CD4-positive, alpha-beta T cell treated with Interleukin-12 subunit alpha and Interleukin-12 subunit beta, for 1 hour (primary cell): ENCODE measurements around the gene SLC25A48.
"Not testable (repeated sequence)": the region's sequence is repeated elsewhere in the genome, so short reads cannot be mapped to it uniquely, and the experiment has no call there.

Experiments
- DNase-seq: peaks from one replicate; pipeline ENCODE4 v3.0.0-alpha.2; 2020

Gene SLC25A48

DNA sequence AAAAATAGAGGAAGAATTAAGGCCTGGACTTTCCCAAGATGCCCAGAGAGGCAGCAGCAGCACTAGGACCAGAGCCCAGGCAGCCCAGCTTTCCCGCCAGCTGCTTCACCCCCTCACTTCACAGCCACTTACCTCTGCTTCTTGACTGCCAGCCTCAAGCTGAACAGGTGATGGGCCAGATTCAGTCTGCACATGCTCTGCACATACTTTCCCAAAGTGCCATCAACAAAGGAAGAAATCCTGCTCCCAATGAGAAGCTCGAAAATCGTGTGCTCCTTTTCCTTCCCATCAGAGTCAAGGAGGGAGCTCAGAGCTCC lies 4.1 kb upstream of the SLC25A48 start:
- no peak for DNase-seq

DNA sequence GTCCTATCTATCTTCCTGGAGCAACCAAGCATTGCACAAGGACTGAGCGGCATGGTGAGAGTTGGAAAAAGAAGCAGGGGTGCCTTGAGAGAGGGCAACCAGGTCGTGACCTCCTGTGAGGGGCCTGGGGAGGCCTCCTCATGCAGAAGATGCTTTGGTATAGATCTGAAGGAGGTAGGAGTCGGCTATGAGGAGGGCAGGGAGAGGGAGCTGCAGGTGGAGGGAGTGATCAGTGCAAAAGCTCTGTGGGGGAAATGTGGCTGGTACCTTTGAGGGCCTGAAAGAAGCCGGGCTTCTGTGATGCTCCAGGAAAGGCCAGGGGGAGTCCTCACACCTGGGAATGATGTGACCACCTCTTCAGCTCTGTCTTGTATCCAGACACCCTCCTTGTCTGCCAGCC lies 3.6 kb upstream of the SLC25A48 start:
- no peak for DNase-seq

DNA sequence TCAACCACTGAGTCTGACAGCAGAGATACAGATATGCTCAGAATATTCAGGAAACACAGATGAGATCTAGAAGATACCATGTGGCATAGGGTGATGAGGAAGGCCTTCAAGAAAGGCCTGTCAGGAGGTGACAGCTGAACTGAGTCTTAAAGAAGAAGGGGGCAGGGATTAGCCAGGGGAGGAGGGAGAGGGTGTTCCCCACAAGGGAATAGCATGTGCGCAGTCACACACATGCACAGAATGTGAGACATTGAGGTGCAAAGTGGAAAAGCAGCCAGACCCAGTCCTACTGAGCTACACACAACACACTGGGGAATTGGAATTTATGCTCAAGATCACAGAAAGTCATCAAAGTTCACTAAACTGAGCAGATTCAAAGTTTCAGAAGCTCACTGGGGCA lies 3.0 kb upstream of the SLC25A48 start:
- DNase-seq = no peak

DNA sequence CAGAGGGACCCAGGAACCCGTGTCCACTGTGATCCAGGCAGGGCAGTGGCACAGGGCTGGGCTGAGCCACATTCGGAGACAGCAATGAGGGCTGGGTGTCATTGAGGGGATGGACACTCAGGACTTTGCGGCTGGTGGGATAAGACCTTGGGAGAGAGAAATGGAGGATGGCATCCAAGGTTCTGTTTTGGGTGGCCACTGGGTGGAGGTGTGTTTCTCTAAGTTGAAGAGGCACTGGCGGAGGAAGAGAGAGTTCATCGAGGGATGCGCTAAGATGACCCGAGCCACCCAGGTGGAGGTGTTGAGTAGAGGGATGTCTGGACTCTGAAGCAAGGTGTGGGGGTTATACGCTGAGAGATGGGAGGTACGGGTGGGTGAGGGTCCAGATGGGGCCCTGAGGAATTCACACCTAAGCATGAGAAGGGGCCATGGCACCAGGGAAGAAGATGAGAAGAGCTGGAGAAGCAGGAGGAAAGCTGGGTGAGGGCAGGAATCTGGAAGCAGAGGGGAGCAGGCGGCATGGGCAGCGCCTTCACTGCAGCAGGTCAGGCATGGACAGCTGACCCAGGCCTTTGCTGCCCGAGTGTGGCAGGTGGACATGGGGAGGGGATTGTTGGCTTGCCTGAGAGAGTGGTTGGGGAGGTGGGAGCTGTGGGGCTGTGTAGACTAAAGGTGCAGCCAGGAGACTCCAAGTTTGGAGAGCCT lies 2.5 kb upstream of the SLC25A48 start:
- DNase-seq = no peak

DNA sequence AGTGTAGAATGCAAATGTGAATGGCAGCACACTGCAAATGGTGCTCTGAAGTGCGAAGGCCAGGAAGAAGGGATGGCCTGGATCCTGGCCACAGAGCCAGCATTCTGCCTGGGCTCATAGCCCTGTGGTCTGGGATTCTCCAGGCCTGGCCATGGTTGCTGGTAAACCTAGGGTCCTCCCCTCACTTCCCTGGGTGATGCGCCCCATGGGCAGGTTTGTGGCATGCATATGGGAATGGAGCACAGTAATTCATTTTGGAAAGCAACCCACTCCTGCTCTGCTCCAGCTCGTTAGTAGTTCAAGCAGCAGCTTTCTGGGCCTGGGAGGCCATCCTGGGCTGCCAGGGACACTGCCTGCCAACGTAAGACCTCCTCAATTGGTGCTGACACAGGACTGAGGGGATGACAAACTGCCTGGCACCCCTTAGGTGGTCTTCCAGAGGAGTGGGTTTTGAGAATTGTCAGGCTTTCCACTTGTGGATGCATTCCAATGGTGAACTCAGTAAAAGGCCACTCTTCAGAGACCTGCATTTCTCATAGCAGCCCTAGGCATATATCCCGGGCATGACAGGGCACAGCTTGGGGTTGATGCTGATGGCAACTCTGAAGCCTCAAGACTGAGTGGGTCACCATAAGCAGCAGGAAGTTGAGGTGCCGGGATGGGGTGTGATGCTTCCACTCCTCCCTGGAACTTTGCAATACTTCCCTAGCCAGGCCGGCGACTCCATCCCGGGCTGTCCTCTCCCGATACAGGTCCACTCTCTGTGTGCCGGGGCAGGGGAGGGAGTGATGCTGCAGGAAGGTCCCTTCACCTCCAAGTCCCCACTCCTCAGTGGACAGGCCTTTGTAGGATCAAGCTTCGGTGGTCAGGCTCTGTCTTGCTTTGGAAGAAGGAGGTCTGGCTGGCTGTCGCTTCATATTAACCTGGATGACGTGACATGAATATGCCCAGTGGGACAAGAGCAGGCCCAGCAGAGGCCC lies 1.2 kb upstream of the SLC25A48 start:
- no peak for DNase-seq

DNA sequence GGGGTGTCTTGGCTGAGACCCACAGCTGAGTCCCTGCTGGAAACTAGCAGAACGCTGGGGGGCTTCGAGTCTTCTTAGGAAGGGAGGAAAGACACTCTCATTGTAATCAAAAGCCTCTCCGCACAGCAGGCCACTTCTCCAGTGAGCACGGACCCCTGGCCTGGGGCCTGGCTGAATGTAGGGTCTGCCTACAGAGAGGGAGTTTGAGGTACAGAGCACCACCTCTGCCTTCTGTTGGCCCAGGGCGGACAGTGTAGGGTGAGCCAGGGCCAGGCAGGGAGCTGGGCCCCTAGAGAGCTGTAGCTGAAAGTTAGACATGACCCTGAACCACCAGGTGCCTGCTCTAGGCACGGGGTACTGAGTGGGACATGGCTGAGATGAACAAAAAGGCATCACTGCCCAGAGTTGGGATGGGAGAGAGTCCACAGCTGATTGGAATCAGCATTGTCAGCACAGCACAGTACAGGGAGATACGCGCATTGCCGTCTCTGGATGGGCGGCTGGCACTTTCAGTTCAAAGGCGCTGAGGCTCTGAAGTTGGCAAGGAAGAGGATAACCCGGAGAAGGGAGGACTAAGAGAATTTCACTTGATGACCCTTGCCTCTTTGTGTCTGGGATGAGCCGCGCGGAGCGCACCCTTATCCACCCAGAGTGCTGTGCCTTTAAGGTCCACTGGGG lies 363 bp upstream of the SLC25A48 start:
- DNase-seq = no peak

DNA sequence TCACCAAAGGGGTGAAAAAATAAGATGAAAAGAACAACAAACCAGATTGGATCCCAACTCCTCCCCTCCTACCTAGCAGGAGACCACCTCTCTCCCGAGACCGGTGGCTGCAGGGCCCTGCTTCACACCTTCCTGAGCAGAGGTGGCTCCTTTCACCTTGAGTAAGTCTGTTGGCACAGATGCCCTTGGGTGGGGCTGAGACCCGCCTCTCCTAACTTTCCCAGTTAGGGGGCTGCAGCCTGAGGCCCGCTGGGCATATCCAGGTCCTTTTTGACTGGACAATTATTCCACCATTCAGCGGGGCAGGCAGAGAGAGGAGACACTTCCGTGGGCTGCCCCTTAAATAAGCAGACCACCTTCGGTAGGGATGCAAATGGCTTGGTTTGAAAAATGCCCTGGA lies 1.3 kb downstream of the SLC25A48 start:
- no peak for DNase-seq

DNA sequence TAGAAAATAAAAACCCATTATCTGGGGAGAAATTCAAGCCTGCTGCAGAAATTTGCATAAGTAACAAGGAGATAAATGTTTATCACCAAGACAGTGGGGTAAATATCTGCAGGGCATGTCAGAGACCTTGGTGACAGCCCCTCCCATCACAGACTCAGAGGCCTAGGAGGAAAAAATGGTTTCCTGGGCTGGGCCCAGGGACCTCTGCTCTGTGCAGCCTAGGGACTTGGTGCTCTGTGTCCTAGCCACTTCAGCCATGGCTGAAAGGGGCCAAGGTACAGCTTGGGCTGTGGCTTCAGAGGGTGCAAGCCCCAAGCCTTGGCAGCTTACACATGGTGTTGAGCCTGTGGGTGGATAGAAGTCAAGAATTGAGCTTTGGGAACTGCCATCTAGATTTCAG lies 3.9 kb downstream of the SLC25A48 start:
- DNase-seq = not testable (repeated sequence)

DNA sequence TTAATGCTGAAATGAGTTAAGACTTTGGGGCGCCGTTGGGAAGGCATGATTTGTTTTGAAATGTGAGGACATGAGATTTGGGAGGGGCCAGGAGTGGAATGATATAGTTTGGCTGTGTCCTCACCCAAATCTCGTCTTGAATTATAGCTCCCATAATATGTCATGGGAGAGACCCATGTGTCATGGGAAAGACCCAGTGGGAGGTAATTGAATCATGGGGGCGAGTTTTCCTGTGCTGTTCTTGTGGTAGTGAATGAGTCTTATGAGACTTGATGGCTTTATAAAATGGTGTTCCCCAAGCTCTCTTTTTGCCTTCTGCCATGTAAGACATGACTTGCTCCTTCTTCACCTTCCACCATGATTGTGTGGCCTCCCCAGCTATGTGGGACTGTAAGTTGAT lies 5.1 kb downstream of the SLC25A48 start:
- no peak for DNase-seq

DNA sequence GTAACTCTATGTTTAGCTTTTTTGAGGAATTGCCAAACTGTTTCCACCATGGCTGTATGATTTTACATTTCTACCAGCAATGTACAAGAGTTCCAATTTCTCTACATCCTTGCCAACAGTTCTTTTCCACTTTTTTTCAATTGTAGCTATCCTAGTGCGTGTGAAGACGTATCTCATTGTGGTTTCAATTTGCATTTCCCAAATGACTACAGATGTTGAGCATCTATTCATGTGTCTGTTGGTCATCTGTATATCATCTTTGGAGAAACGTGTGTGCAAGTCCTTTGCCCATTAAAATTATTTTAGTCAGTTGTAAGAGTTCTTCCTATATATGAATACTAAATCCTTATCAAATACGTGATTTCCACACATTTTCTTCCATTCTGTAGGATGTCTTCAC lies 6.5 kb downstream of the SLC25A48 start:
- no peak for DNase-seq

DNA sequence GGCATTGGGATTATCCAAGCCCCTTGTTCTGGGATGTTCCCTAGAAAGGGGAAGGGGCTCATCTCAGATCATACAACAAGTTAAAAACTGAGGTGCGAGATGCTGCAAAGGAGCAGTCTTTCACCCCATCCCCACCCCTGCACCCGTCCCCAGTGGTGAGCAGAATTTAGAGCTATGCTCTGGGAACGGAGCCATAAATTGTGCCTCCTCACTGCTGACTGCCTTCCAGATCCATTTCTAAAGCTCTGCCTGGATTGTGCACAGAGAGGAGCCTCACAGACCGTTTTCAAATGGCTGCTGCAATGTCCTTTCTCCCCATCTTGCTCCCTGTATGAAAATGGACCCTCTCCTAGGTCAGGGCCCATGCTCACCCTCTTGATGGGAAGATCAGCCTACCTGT lies 8.3 kb downstream of the SLC25A48 start:
- DNase-seq = no peak

DNA sequence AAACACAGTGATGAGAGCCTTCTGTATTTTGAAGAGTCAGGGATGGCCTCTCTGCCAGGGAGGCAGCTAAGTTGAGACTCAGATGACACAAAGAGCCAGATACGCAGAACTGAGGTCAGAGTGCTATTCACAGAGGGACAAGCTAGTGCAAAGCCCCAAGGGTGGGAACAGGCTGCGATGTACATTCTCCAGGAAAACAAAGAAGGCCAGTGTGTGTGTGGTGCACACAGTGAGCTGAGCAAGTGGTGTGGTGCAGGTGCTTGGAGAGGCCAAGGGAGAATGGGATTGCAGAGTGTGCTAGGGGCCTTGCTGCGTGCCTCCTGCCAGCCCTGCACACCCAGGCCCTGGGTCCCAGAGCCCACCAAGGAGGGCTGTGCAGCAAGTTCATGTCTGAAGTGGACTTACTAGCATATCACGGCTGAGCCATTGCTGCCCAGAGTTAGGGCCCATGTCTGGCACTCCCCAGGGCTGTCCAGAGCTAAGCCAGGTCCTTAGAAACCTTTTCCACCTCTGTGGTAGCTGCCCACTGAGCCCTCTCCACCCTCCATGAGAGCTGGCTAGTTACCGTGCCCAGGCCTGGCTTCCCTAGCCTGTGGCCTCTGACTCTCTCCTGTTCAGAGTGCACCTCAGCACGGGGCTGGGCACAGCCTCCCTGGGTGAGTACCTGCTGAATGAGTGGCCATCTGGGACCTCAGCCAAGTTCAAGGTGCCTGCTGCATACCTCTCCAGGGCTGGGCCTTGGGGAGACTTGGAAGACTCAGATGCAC lies 9.3 kb downstream of the SLC25A48 start:
- no peak for DNase-seq

DNA sequence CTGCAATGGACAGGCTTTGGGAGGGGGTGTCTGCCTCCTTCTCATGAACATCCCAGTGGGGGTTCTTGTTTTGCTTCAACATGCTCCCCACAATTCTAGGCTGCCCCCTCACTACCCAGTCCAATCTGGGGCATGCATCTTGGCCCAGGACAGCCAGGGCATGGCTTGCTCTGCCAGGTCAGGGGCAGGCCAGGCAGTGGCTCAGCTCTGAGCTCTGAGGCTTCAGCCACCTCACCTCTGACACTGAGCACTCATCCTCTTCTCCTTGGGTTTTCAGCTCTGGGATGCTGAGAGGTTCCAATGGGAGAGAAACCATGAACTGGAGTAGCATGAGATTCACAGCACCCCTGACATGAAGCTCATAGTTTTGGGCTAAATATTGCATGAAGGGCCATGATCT lies 11.8 kb downstream of the SLC25A48 start:
- DNase-seq = no peak

DNA sequence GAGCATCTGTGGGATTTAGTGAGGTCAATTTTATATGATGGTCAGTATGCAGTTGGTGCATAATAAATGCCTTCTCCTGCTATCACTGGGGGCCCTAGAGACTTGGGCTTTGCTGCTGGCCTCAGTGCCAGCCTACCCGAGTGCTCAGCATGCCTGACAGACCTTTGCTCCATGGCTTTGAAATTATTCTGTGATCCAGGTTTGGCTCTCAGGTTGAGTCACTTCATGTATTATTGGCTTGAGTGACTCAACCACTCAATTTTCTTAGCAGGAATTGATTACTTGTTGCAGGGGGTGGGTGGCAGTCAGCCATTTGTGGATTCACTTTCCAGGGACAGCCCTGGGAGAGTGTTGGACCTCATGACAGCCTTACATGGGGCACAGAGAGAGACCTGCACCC lies 13.5 kb downstream of the SLC25A48 start:
- no peak for DNase-seq

DNA sequence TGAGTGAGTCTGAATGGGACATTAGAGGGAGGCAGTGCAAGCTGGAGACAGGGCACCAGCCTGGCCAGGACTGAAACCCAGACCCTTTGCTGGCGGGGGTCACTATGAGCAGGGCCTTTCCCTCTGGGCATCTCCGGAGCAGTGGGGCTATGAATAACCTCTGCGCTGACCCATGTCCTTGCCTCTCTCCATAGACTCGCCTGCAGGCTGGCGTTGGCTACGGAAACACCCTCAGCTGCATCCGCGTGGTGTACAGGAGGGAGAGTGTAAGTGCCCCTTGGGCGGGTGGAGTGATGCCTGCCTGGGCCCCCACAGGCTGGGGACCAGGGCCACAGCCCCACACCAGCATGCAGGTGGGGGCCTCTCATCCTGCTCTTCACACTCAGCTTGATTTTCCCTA lies 15.8 kb downstream of the SLC25A48 start:
- no peak for DNase-seq

DNA sequence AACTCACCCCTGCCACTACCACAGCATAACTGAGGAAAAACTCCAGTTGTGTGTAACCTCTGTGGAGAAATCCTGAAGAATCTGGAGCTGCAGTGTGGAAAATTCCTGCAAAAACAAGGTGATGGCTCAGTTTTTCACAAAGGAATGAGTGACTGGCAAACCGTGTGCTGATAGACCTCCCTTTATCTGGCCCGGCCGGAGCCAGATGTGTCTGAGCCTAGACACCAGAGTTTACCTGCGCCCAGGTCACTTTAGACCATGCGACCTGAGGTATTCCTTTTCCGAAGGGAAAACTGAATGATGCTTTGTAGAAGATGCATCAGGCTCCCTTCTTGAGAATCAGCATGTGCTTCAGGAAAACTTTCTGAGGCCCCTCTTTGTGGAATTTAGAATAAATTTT lies 16.2 kb downstream of the SLC25A48 start:
- DNase-seq = no peak

DNA sequence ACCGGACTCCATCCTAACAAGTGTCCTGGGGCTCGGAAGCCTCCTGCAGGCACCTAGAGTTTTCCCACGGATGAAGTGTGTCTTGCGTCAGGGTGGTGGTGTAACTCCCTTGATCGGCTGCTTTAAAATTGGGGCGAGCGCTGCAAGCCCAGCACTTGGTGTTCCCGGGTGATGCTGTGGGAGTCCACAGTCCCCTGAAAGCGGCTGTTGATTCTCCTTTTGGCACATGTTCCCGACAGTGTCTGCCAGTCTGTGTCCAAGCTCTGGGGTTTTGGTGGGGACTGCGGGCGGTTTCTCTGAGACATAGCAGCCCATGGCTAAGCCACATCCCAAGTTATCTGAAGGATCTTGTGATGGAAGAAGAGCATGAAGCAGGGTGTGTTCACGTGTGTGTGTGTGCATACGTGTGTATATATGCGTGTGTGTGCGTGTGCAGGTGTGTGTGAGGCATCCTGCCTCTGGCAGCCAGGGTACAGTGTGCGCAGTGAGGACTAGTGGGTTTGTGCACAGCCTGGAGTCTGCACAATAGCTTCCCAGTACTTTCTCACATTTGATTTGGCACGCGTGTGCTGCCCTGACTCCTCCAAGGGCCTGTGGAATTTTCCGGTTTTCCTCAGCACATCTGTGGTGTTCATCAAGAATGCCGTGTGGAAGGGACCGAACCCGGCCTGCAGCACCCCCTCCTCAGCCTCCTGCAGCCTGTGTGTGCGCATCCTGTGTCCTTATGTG lies 16.9 kb downstream of the SLC25A48 start:
- DNase-seq = no peak

DNA sequence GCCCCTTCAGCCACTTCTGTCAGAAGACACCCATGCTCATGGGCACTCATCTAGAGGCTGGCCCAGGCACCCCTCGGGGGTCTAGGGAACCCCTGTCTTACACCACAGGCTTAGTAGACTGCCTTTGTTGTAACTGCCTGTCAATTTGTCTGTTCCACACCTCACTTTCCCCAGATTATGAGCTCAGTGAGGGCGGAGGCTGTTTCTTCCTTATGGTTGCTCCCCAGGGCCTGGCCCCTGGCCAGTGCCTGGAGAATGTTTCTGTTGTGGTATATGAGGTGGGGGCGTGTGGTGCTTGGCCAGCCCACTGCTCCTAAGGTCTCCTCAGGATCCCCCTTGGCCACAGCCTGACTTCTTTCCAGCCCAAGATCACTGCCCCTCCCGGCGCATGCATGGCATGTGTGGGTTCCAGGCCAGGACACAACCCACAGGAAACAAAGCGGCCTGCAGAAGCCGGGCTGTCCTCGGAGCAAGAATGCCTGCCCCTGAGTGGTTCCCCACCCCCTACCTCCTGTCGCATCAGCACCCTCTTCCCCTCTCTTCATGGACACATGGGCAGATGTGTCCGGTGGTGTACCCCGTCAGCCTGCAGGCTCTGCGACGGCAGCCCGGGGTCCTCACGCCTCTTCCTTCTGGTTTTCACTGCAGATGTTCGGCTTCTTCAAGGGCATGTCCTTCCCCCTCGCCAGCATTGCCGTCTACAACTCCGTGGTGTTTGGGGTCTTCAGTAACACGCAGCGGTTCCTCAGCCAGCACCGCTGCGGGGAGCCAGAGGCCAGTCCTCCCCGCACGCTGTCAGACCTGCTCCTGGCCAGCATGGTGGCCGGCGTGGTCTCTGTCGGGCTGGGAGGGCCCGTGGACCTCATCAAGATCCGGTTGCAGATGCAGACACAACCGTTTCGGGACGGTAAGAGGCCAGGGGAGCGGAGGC lies 17.7 kb downstream of the SLC25A48 start:
- no peak for DNase-seq

DNA sequence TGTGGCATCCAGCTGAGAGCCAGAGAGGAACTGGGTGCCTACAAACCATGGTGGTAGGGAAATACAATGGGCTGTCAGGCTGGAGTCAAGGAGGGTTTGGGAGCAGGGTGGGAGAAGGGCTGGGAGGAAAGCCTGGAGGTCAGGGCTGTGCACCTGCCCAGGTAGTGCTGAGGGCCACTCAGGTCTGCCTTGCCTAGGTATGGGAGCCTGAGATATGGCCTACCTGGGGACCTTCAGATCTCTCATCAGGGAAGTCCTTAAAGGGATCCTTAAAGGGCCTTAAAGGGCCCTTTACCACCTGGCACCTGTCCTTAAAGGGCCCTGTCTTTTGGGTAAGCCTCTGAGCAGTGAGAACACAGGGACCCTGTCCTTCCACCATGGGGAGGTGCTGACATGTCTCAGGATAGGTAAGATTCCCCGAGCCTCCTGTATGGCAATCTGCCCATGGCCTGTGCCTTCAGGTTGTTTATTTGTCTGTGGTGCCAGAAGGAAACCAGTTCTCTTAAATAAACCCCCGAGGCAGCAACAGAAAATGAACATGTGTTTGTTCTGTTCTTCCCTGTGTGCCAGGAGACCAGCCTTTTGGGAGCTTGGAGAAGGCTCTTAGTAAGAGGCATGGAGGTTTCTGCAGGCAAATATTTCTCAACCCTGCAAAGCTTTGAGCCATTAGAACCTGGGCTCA lies 23.3 kb downstream of the SLC25A48 start:
- DNase-seq = no peak

DNA sequence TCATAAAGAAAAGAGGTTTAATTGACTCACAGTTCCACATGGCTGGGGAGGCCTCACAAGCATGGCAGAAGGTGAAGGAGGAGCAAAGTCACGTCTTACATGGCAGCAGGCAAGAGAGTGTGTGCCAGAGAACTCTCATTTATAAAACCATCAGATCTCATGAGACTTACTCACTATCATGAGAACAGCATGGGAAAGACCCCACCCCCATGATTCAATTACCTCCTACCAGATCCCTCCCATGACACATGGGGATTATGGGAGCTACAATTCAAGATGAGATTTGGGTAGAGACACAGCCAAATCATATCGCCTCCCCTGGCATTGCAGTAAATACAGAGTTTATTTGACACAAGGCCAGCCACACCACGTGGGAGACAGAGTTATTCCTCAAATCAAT lies 24.7 kb downstream of the SLC25A48 start:
- DNase-seq = not testable (repeated sequence)

DNA sequence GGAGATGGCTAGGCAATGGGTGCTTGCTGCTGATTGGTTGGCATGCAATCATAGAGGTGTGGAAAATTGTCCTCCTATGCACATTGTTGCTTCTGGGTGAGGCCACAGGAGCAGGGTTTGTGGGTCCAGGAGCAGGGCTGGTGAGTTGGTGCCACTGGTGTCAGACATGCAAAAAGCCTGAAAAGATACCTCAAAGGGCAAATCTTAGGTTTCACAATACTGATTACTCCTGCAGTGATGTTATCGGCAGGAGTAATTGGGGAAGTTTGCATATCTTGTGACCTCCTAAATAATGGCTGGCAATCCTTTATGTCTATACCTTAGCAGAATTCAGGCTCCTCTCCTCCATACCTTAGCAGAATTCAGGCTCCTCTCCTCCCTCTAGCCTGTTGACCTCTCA lies 25.2 kb downstream of the SLC25A48 start:
- DNase-seq = no peak
